NCI-H510A (cell line): ENCODE results near the gene CTXN1.
"Not testable (repeated sequence)": the region's sequence is repeated elsewhere in the genome, so short reads cannot be mapped to it uniquely, and the experiment has no call there.

Experiments
- DNase-seq: peaks from one replicate; lab custom pipeline; 2025; lab: John Stamatoyannopoulos, UW

CTXN1 gene

DNA sequence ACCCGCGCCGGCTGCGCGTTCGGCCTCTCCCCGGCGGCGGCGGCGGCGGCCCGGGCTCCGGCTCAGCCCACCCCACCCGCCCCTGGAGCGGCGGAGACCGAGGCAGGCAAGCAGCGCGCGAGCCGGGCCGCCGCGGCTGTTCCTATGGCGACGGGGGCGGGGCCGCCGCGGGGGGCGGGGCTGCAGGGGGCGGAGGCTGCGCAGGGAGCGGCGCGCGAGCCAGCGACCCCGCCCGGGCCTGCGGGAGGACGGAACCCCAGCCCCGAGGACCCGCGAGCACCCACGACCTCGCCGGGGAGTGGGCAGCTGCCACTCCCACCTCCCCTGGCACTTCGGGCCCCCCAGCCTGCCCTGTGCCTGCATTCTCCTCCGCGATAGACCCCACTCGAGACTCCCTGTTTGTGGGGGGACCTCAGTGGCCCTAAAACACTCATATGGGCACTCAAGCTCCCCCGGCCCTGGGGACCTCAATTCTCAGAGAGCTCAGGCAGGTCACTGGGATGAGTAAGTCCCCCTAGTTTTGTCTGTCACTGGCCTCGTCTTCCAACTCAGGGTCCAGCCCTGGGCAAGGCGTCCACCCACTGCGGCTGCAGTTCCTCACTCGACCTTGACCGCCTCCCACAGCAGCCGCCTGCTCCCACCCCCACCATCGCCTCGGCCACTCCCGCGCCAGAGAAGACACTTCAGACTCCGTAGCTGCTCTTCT lies at the start of gene CTXN1:
TSS of gene CTXN1 (minus strand) at position 115 of the 706 bp plus-strand sequence. CDS start 597 bp downstream, outside the sequence.
- peak; percentile 50 for DNase-seq

- no peak for DNase-seq
These were observed 49.1 kb upstream of the CTXN1 start for GRCh38 chr19:7975037-7975436.

DNA sequence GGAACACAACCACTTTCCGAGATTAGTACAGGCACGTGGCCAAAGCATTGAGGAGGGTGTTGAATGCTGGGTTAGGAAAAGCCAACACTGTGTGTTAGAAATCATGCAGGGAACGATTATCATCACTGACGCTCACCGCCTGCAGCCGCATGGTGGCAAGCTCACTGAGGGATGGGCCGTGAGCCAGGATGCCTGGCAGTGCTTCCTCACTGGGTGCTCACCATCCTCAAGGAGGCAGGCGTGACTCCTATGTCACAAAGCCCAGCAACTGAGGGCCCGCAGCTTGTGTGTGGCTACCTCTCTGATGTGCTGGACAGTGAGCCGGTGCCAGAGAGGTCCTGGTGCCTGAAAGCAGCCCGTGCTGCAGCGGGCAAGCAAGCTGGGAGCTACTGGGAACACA lies 47.9 kb upstream of the CTXN1 start:
- no peak for DNase-seq

DNA sequence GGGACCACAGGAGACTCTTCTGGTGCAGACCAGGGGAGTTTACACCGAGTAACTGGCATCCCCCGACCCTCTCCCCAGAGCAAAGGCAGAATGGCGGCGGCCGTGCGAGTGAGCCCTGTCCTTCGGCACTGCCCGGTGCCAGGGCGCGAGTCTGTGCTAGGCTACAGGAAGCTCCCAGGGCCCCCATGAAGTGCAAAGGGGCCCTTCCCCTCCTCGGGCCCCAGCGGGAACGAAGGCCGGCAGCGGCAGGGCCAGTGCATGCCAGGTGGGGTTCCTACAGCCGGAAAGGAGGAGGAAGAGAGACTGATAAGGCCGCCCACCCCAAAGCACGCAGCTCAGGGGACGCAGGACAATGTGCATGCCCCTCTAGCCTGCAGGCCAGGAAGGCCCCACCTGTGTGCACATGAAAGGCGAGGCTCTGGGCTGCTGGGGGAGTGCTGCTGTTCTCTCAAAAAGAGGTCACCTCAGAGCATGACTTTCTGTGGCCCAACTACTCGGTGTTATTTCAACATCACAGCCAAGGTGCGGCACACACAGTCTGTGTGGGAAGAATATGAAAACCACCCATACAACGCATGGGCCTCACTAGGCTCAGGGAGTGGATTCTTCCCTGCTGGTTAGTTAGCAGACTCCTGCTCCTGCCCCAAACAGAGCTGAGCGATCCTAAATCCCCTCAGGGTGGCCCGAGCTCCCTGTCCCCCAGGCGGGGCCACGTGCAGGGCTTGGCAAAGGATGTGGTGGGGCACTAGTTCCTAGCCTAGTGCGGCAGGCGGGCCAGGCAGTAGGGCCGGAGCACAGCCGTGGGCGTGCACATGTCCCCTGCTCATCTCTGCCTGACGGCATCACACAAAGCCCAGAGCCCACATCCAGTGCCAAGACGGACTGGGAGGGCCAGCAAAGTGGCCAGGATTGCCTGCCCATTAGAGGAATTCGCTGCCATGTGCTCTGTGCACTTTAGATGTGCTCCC lies 45.9 kb upstream of the CTXN1 start:
- DNase-seq, result no peak

DNA sequence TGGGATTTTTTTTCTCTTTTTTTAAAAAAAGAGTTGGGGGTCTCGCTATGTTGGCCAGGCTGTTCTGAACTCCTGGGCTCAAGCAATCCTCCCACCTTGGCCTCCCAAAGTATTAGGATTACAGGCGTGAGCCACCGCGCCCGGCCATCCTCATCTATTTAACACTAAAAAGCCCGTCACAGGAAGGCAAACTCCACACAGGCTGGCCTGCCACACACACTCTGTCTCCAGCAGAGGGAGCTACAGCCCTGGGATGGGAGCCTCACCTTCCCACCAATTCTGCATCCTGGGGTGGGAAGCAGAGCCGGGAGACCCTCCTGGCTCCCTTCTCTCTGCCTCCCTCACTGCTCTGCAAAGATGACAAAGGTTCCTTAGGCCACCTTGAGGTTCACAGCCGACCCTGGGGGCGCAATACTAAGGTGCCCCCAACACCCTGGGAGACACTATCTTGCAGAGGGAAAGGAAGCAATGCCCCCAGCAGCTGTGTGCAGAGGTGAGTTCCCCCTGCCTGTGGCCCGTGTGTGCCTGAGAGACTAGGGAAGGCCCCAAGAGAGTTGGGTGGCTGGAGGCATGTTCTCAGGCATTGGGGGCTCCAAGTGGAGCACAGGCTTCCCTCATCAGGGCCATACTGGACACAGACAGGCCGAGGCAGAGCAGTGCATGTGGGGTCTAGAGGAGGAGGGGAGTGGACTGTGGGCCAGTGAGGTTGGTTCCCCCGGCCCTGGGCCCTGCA lies 44.9 kb upstream of the CTXN1 start:
- DNase-seq, result no peak

- no peak for DNase-seq
These were observed 43.6 kb upstream of the CTXN1 start for GRCh38 chr19:7969555-7969939.

GRCh38 chr19:7968796-7969554 lies 43.0 kb upstream of the CTXN1 start:
- no peak for DNase-seq

- DNase-seq, result no peak
These were observed 42.3 kb upstream of the CTXN1 start for GRCh38 chr19:7968008-7968795.

DNA sequence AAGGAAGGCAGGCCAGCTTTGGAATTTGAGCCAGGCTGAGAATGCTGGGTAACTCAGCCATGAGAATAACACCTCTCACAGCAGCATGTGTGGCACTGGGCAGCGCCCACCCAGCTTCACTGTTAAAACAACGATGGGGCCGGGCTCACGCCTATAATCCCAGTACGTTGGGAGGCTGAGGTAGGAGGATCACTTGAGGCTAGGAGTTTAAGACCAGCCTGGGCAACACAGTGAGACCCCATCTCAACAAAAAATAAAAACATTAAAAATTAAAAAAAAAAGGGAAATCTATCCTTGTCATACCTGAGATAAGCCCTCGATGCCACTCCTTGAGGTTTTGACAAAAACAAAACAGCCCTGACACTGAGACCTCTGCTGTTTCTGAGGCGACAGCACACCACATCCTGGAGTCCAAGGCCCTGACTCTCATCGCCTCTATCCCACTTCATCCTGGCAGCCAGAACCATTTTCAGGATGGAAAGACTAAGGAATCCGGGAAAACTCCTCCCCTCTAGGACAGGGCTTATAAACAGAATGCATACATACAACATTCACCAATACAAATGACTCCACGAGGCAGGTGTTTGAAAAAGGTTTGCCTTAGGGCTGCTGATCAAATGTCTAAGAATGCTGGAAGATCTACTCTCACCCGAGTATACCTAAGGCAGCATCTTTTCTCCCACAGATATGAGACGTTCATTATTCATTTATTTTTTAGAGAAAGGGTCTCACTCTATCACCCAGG lies 40.2 kb upstream of the CTXN1 start:
- DNase-seq, result no peak

DNA sequence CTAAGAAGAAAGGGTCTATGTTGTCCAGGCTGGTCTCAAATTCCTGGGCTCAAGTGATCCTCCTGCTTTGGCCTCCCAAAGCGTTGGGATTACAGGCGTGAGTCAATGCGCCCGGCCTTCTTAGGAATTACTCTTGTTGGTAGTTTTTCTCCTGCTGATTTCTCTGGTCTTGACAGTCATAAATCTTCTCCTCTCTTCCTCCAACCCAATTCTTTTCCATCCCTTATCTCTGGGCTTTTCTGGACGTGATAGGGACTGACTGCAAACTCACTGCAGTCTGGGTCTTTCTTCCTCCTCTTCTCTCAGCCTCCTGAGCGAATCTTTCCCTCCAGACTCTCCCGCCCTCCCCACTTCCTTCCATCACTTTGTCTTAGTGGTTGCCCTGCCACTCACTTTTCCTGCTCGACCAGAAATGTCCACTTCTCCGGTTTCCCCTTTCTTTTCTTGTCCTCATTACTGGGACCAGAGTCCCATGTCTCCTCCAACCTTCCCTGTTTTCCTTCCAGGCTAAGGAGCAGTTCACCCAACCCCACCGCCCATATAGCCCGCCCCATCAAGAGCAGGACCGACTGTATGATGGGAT lies 39.4 kb upstream of the CTXN1 start:
- DNase-seq, result no peak

GRCh38 chr19:7963566-7963965 lies 37.6 kb upstream of the CTXN1 start:
- DNase-seq, result no peak

- DNase-seq, result no peak
These were observed 36.8 kb upstream of the CTXN1 start for GRCh38 chr19:7962644-7963268.

- DNase-seq, result no peak
These were observed 36.1 kb upstream of the CTXN1 start for GRCh38 chr19:7961920-7962626.

- not testable (repeated sequence) for DNase-seq
These were observed 35.1 kb upstream of the CTXN1 start for GRCh38 chr19:7961082-7961481.

GRCh38 chr19:7959211-7959610 lies 33.3 kb upstream of the CTXN1 start:
- no peak for DNase-seq

DNA sequence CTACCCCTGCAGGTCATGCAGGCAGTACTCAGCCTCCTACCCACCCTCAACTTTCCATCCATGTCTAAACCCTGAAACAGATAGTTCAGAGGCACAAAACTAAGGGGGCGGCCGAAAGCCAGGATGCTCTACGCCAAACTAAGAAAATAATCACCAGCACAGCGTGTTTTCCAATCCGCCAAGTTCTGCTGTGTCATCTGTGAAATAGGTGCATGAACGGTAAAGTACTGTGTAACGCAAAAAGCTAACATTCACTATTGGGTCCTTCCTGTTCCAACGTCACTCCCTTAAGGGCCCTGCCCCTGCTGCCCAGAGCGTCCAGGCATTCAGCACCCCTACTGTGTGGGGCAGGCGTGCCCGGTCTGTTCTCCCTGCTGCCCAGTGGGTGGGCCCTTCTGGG lies 29.8 kb upstream of the CTXN1 start:
- DNase-seq, result no peak

DNA sequence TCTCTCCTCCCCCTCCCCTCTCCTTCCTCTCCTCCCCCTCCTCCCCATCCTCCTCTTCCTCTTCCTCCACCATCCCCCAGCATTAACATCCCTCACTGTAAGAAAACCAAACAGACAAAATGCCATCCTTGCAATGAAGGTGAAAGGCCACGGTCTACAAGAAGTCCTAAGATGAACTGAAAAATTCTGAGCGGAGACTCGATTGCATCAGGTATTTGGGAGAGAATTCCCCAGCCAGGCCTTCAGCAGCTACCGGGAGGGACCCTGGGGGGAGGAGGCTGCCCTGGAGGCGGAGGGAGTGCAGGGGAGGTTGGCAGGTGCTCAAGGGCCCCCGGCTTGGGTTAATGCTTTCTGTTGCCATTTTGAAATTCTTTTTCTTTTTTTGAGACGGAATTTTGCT lies 27.6 kb upstream of the CTXN1 start:
- no peak for DNase-seq

GRCh38 chr19:7953060-7953459 lies 27.1 kb upstream of the CTXN1 start:
- no peak for DNase-seq

- no peak for DNase-seq
These were observed 22.0 kb upstream of the CTXN1 start for GRCh38 chr19:7947939-7948338.
